NCI-H1092 (cell line): ENCODE data around the gene NKX6-1.

Experiments used
- DNase-seq: peaks from one replicate; lab custom pipeline; 2025; lab: John Stamatoyannopoulos, UW

The NKX6-1 gene

DNA sequence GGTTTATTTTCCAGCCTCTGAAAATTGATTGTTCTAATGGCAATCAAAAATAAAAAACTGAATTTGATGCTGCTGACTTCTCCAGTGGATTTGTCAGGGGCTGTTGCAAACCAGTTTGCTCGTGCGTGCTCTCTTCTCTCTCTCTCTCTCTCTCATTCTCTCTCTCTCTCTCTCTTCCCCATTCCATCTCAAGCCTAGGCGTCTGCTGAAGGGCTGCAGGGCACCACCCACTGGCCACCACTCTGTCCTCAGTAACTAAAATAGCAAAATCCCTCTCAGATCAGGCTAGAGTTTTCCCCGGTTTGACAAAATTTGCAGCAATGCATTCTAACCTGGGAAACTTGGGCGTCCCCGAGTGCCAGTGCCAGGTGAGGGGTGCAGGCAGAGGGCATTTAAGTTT, 19.4 kb downstream of the NKX6-1 start:
- DNase-seq: no peak

DNA sequence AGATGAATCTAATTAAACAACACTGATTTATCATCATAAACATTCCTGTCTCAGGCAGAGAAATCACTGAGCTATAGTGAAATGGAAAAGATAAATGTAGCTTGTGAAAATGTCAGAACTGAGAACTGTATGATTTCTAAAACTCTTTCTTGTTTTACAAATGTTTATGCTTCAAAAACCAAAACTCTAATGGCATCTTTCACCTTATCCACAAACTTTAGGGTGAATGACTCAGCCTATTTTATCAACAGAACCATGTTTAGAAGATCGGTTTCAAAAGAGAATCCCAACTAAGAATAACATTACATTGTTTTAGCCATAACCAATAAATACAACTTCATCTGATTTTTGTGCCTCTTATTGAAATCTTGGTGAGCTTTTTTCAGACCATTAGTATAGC, 21.4 kb downstream of the NKX6-1 start:
- no peak for DNase-seq

DNA sequence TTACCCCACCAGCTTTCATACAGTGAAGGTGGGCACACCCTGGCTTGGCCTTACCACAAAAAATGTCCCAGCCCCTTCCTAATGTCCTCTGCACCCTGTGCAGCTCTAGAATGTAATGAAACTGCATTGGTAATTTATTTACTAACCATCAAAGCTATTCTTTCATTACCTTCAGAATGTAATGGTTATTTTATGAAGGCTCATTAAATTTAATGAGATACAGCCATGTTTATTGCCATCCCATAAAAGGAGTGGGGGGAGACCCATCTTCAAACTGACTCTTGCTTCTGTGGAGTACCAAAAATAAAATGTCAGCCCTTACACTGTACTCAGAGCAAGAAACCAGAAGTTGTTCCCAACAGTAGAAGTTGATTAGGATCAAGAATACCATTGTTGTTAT, 25.0 kb downstream of the NKX6-1 start:
- DNase-seq: no peak

DNA sequence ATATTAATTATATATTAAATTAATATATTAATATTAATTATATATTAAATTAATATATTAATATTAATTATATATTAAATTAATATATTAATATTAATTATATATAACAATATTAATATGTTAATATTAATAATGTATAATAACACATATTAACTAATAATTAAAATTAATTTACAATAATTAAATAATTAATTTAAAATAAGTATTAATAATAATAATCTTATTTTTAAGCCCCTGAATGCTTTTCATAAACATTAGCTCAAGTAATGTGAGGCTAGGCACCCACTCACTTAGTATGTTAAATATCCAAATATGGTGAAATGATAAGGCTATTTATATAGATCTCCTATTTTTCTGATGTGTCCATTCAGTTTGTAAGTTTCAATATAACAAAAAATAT, 26.9 kb downstream of the NKX6-1 start:
- no peak for DNase-seq

DNA sequence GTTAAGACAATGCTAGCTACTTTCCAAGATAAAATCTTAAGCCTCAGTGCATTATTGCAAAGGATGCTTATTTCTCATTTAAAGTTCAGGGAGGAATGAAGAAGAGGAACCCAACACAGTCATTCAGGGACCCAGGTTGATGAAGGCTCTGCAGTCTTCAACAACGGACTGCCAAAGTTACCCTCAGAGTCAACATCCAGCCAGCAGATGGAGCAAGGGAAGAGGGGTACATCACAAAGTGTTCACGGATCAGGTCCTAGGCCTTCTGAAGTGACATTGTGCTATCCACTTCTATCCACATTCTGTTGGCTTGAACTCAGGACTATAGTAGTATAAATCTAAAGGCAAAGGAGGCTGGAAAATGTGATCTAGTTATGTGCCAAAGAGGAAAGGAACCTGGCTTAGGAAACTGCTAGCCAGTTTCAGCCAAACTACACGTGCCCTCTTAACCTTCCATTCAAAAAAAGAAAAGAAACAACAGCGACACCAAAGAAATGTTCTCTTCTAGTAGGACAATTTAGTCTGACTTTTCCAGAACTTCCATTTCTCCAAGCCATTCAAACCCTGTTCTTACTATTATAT, 28.8 kb downstream of the NKX6-1 start:
- DNase-seq: no peak

DNA sequence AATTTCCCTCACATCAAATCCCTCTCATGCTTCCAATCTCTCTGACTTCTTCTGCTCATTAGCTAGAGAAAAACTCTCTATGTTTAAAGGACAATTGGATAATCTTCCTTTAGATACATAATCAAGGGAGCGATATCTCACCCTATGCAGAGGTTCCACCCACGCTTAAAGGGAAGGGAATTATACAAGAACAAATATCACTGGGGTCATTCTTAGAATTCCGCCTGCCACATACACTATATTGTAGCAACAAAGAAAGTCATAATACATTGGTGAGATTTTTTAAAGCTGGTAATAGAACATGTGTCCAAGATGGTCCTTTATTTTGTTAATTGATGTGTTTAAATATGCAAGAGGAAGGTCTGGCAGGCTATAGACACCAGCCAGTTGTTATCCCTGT, 31.5 kb downstream of the NKX6-1 start:
- DNase-seq: no peak

DNA sequence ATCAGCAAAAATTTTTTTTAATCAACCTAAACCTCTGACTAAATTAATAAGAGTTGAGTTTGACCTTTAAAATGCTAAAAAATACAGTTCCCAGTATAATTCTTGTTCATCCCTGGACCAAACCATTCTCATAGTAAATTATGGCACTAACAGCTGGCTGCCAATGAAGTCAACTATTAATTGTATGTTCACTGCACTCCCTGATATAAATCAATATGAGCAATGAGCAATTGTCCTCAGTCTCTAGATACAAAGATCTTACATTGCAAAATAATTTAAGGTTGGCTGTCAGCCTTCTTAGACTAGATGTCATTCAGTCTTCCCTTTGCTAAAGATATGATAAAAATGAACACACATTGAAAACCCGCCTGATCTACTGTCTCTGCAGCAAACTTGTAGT, 39.3 kb downstream of the NKX6-1 start:
- no peak for DNase-seq

DNA sequence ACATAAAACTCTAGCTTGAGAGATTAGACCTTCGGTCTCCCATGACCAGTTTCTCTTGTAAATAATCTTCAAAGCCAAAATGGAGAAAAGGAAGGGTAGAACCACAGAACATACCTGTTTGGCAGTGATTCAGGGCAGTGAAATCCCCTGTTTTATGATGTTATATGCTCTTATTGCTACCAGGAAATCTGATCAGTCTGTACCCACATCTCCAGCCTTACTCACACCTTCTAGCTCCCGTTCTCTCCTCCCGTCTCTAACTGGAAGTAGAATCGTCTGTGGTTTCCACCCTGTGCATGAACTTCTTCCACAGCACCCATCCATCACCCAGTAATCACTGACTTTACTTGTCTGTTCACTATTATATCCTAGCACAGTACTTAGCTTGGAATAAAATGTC, 42.9 kb downstream of the NKX6-1 start:
- no peak for DNase-seq

DNA sequence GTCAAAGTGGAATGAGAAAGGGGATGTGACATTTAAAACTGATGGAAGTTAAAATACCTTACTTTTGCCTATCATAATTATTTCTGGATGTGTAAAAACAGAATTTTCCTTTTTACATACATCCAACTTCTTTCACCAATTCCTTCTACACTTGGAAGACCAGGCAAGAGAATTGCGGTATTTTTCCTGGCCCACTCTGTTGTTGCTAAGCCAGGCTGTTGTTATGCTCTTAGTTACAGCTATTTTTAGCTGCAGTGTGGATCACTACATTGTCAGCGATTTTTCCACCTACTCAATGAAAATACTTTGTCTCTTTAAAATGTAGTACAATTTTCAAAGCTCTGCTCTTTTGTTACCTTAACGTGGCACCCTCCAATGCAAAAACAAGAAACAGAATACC, 43.4 kb downstream of the NKX6-1 start:
- no peak for DNase-seq

DNA sequence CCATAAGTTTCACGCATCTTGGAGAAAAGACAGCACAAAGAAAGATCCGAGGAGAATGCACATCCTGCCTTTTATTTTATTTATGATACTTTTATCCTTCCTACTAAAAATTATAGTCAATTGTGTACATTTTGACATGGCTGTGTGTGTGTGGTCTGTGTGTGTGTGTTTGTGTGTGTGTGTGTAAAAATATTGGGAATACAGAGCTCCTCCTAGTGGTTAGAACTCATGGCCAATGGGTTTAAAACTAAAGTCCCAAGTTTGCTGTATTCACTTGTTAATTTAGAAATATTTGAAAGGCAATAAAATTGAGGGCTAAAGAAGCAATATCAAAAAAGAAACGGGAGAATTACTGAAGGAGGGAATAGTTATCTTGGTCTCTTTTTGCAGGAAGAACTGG, 47.5 kb downstream of the NKX6-1 start:
- no peak for DNase-seq

DNA sequence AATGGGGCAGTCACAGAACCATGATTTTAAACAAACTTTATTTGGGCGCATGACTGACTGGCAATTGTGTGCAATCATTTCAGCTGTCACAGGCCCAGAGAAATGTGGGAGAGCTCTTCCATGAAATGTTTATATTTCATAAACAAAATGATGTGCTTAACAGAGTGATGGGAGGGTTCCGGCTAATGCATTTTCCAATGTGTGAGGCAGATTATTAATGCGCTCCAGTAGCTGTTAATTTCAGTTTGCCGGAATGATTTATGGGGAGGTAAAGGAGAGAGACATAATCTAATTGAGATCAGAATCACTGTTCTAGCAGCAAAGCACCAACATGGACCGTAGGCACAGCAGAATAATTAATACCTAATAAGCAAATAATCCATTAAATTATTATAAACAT, 55.6 kb downstream of the NKX6-1 start:
- no peak for DNase-seq

DNA sequence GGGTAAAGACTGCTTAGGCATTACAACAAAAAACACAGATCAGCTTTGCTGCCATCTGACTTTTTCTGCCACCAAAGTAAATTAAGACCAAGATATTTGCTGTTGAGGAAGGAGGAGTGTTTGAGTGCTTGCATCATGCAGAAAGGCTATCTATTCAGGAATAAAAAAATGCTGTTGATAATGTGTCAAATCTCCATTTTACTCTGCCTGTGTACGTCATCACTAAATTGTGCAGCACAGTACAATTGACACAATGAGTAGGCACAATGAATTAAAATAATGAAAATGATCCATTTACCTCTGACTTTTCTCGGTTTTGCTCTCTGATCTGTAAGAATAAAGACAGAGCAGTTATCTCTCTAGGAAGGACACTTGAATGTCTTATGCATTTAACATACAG, 56.3 kb downstream of the NKX6-1 start:
- no peak for DNase-seq
